ENCODE results near the gene PPM1H. TPM values are rescaled to one million over a fixed set of nuclear protein-coding genes. Genes with fewer than 3 reads are reported as not detected.
A peak's percentile ranks its signal among the peaks of the same experiment; 100 is the strongest.

Gene PPM1H
- total and polyA plus RNA-seq, 4 donors: 22.0 to 35.8 (median 26.0) TPM

GRCh38 chr12:62712681-62713573 lies 222.0 kb downstream of the PPM1H start:
- H3K27me3 ChIP-seq (ENCODE audit: control insufficient read depth, insufficient read depth, low read length): no peaks in the 10 kb centered on the region
- H3K4me3 ChIP-seq (ENCODE audit: low read depth, low read length): no peak overlapping the region
- H3K4me1 ChIP-seq (ENCODE audit: control insufficient read depth, insufficient read depth, low read length): peaks cover 43% of the 10 kb centered on the region
- H3K9me3 ChIP-seq (ENCODE audit: control insufficient read depth, insufficient read depth, low read length): no peaks in the 10 kb centered on the region
- H3K36me3 ChIP-seq (ENCODE audit: control insufficient read depth, insufficient read depth, low read length): no peaks in the 10 kb centered on the region
- 50% methylated on average over 4 of the region's 8 CpGs for WGBS (ENCODE audit: insufficient coverage)
- H3K27ac ChIP-seq (ENCODE audit: low read depth, low read length): peak overlapping the region; percentile 44
- peak in 2 of 6 donors; percentile 66 to 75 for DNase-seq (ENCODE audit: low read depth in 4 of 6, low spot score in 6 of 6)

GRCh38 chr12:62711631-62712241 lies 223.2 kb downstream of the PPM1H start:
- Histone ChIP-seq H3K4me1 (ENCODE audit: control insufficient read depth, insufficient read depth, low read length) (peaks cover 39% of the 10 kb centered on the region), H3K27me3 (ENCODE audit: control insufficient read depth, insufficient read depth, low read length) (no peaks in the 10 kb centered on the region), H3K36me3 (ENCODE audit: control insufficient read depth, insufficient read depth, low read length) (no peaks in the 10 kb centered on the region), H3K27ac (ENCODE audit: low read depth, low read length) (no peak overlapping the region), H3K4me3 (ENCODE audit: low read depth, low read length) (no peak overlapping the region), H3K9me3 (ENCODE audit: control insufficient read depth, insufficient read depth, low read length) (no peaks in the 10 kb centered on the region)
- 24% methylated on average over 4 of the region's 10 CpGs for WGBS (ENCODE audit: insufficient coverage)
- peak in 2 of 6 donors; percentile 62 to 81 for DNase-seq (ENCODE audit: low read depth in 4 of 6, low spot score in 6 of 6)

GRCh38 chr12:62709311-62709710 lies 225.6 kb downstream of the PPM1H start:
- Histone ChIP-seq H3K9me3 (ENCODE audit: control insufficient read depth, insufficient read depth, low read length) (no peaks in the 10 kb centered on the region), H3K4me3 (ENCODE audit: low read depth, low read length) (no peak overlapping the region), H3K4me1 (ENCODE audit: control insufficient read depth, insufficient read depth, low read length) (peaks cover 22% of the 10 kb centered on the region), H3K27me3 (ENCODE audit: control insufficient read depth, insufficient read depth, low read length) (no peaks in the 10 kb centered on the region), H3K36me3 (ENCODE audit: control insufficient read depth, insufficient read depth, low read length) (no peaks in the 10 kb centered on the region), H3K27ac (ENCODE audit: low read depth, low read length) (no peak overlapping the region)
- WGBS (ENCODE audit: insufficient coverage): 37% methylated on average over 2 of the region's 2 CpGs
- no peak for DNase-seq (ENCODE audit: low read depth in 4 of 6, low spot score in 6 of 6)

GRCh38 chr12:62707939-62708338 lies 227.0 kb downstream of the PPM1H start:
- Histone ChIP-seq H3K27ac (ENCODE audit: low read depth, low read length) (no peak overlapping the region), H3K9me3 (ENCODE audit: control insufficient read depth, insufficient read depth, low read length) (no peaks in the 10 kb centered on the region), H3K4me1 (ENCODE audit: control insufficient read depth, insufficient read depth, low read length) (peaks cover 22% of the 10 kb centered on the region), H3K4me3 (ENCODE audit: low read depth, low read length) (no peak overlapping the region), H3K36me3 (ENCODE audit: control insufficient read depth, insufficient read depth, low read length) (no peaks in the 10 kb centered on the region), H3K27me3 (ENCODE audit: control insufficient read depth, insufficient read depth, low read length) (no peaks in the 10 kb centered on the region)
- WGBS (ENCODE audit: insufficient coverage): no CpG with 5 or more reads among the region's 2 CpGs
- DNase-seq (ENCODE audit: low read depth in 4 of 6, low spot score in 6 of 6): no peak

- 95% methylated on average over 4 of the region's 4 CpGs for whole genome bisulfite sequencing (ENCODE audit: insufficient coverage)
- Histone ChIP-seq H3K36me3 (ENCODE audit: control insufficient read depth, insufficient read depth, low read length) (no peaks in the 10 kb centered on the region), H3K4me3 (ENCODE audit: low read depth, low read length) (no peak overlapping the region), H3K9me3 (ENCODE audit: control insufficient read depth, insufficient read depth, low read length) (no peaks in the 10 kb centered on the region), H3K4me1 (ENCODE audit: control insufficient read depth, insufficient read depth, low read length) (peaks cover 15% of the 10 kb centered on the region), H3K27me3 (ENCODE audit: control insufficient read depth, insufficient read depth, low read length) (no peaks in the 10 kb centered on the region), H3K27ac (ENCODE audit: low read depth, low read length) (no peak overlapping the region)
- no peak for DNase-seq (ENCODE audit: low read depth in 4 of 6, low spot score in 6 of 6)
These were observed 229.1 kb downstream of the PPM1H start for GRCh38 chr12:62705846-62706245.

- DNase-seq (ENCODE audit: low read depth in 4 of 6, low spot score in 6 of 6): no peak
- 60% methylated on average over 2 of the region's 4 CpGs for WGBS (ENCODE audit: insufficient coverage)
- peak overlapping the region; percentile 79 for H3K27ac ChIP-seq (ENCODE audit: low read depth, low read length)
These were observed 232.0 kb downstream of the PPM1H start for GRCh38 chr12:62703011-62703380.

GRCh38 chr12:62701492-62701891 lies 233.5 kb downstream of the PPM1H start:
- no peak for DNase-seq (ENCODE audit: low read depth in 4 of 6, low spot score in 6 of 6)
- Histone ChIP-seq H3K27ac (ENCODE audit: low read depth, low read length) (no peak overlapping the region), H3K36me3 (ENCODE audit: control insufficient read depth, insufficient read depth, low read length) (no peaks in the 10 kb centered on the region), H3K9me3 (ENCODE audit: control insufficient read depth, insufficient read depth, low read length) (no peaks in the 10 kb centered on the region), H3K4me3 (ENCODE audit: low read depth, low read length) (no peak overlapping the region), H3K4me1 (ENCODE audit: control insufficient read depth, insufficient read depth, low read length) (peaks cover 15% of the 10 kb centered on the region), H3K27me3 (ENCODE audit: control insufficient read depth, insufficient read depth, low read length) (no peaks in the 10 kb centered on the region)
- 63% methylated on average over 5 of the region's 5 CpGs for WGBS (ENCODE audit: insufficient coverage)

More at GRCh38 chr12:62703011-62703380, 232.0 kb downstream of the PPM1H start:
- H3K27me3 ChIP-seq (ENCODE audit: control insufficient read depth, insufficient read depth, low read length): no peaks in the 10 kb centered on the region
- H3K4me1 ChIP-seq (ENCODE audit: control insufficient read depth, insufficient read depth, low read length): peaks cover 15% of the 10 kb centered on the region
- H3K4me3 ChIP-seq (ENCODE audit: low read depth, low read length): no peak overlapping the region
- no peaks in the 10 kb centered on the region for H3K36me3 ChIP-seq (ENCODE audit: control insufficient read depth, insufficient read depth, low read length)
- H3K9me3 ChIP-seq (ENCODE audit: control insufficient read depth, insufficient read depth, low read length): no peaks in the 10 kb centered on the region

- peaks cover 15% of the 10 kb centered on the region for H3K4me1 ChIP-seq (ENCODE audit: control insufficient read depth, insufficient read depth, low read length)
- no peak for DNase-seq (ENCODE audit: low read depth in 4 of 6, low spot score in 6 of 6)
- no peaks in the 10 kb centered on the region for H3K9me3 ChIP-seq (ENCODE audit: control insufficient read depth, insufficient read depth, low read length)
- no peaks in the 10 kb centered on the region for H3K27me3 ChIP-seq (ENCODE audit: control insufficient read depth, insufficient read depth, low read length)
- WGBS (ENCODE audit: insufficient coverage): 94% methylated on average over 5 of the region's 5 CpGs
- H3K36me3 ChIP-seq (ENCODE audit: control insufficient read depth, insufficient read depth, low read length): no peaks in the 10 kb centered on the region
- H3K27ac ChIP-seq (ENCODE audit: low read depth, low read length): no peak overlapping the region
- no peak overlapping the region for H3K4me3 ChIP-seq (ENCODE audit: low read depth, low read length)
These were observed 234.7 kb downstream of the PPM1H start for GRCh38 chr12:62700091-62700880.

- no peak overlapping the region for H3K27ac ChIP-seq (ENCODE audit: low read depth, low read length)
- no peaks in the 10 kb centered on the region for H3K9me3 ChIP-seq (ENCODE audit: control insufficient read depth, insufficient read depth, low read length)
- H3K36me3 ChIP-seq (ENCODE audit: control insufficient read depth, insufficient read depth, low read length): no peaks in the 10 kb centered on the region
- H3K27me3 ChIP-seq (ENCODE audit: control insufficient read depth, insufficient read depth, low read length): no peaks in the 10 kb centered on the region
- H3K4me1 ChIP-seq (ENCODE audit: control insufficient read depth, insufficient read depth, low read length): peaks cover 13% of the 10 kb centered on the region
- H3K4me3 ChIP-seq (ENCODE audit: low read depth, low read length): no peak overlapping the region
- no peak for DNase-seq (ENCODE audit: low read depth in 4 of 6, low spot score in 6 of 6)
These were observed 236.2 kb downstream of the PPM1H start for GRCh38 chr12:62698701-62699101.
